Astrocyte (in vitro differentiated cells and primary cell): ENCODE data around the gene LRMDA.

Experiments used
- CTCF ChIP-seq: IDR thresholded peaks from 2 replicates; pipeline ENCODE4 v1.5.1; 2011; ENCODE audit warnings: low read depth, mild to moderate bottlenecking, inconsistent platforms, low read length, moderate library complexity; ENCODE audit not compliant: insufficient read depth
- EZH2 ChIP-seq: IDR thresholded peaks from 2 replicates; pipeline ENCODE4 v1.6.1; 2012; ENCODE audit warnings: mild to moderate bottlenecking, low read length, inconsistent platforms; ENCODE audit not compliant: insufficient read depth

GRCh38 chr10:75761289-75761688 is 329.9 kb downstream of the LRMDA start:
- no peak for TF ChIP-seq EZH2
- TF ChIP-seq CTCF, result no peak
